Stimulated activated CD4-positive, alpha-beta T cell treated with anti-CD3 and anti-CD28 coated beads, Interleukin-2, amount 100 ng/mL, for 4 hours (primary cell): ENCODE measurements around the gene USP21.

Experiments used
- DNase-seq: peaks from one replicate; pipeline ENCODE4 v3.0.0-alpha.2; 2020; ENCODE audit warnings: low read depth

Gene USP21

DNA sequence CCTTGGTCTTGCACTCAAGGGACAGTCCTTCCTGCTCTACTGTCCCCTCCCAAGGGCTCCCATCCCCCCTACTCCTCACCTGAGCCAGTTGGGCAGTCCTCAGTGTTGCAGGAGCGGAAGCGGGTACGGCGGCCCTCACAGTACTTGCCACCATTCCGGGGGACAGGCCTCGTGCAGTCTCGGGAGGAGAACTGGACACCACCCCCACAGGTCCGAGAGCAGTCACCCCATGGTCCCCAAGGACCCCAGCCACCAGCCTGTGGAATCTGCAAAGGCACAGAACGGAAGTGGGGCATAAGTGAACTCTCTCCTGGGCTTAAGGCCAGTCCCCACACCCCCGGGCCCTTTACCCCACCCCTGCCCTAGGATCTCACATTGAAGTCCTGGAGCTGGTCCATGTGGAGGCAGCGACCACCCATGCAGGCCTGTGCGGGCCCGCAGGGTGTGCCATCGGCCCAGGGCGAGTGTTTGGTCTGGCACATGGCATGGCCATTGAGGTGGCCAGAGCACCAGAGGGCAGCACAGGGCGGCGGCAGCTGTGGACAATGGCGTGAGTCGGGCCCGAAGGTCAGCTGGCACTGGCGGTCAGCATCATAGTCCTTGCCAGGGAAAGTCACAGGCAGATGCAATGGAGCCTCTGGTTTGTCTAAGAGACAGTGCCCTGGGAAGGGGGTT lies 34.4 kb downstream of the USP21 start:
- DNase-seq, result no peak

GRCh38 chr1:161195171-161195570 lies 35.9 kb downstream of the USP21 start:
- DNase-seq, result no peak

DNA sequence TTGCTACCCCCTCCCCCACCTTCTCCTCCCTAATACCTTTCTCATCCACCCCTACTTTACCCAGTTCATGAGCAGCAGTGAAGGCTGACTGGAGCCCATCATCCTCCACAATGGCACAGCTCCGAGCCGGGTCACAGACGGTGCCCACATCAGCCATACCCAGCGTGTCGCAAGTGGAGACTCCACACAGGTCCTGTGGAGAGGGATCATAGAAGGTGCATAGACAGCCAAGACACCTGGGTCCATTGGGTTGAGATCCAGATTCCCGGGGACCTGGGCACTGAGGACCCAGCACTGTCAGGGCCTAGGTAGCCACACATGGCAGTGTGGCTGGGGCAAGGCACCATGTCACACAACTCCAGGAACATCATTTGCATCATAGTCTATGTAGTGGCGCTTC lies 36.8 kb downstream of the USP21 start:
- no peak for DNase-seq

GRCh38 chr1:161196521-161197451 lies 37.5 kb downstream of the USP21 start:
- DNase-seq, result no peak

GRCh38 chr1:161197560-161198193 lies 38.4 kb downstream of the USP21 start:
- no peak for DNase-seq

GRCh38 chr1:161198194-161198896 lies 39.0 kb downstream of the USP21 start:
- no peak for DNase-seq

GRCh38 chr1:161198897-161199431 lies 39.7 kb downstream of the USP21 start, which contains the start of gene ADAMTS4:
Gene ADAMTS4, minus strand, starts transcription at chr1:161199054. Its CDS starts 427 bp downstream, at chr1:161198627.
- no peak for DNase-seq

- no peak for DNase-seq
These were observed 40.3 kb downstream of the USP21 start for GRCh38 chr1:161199506-161200139.

GRCh38 chr1:161200421-161200991 lies 41.2 kb downstream of the USP21 start:
- DNase-seq, result no peak

GRCh38 chr1:161200992-161201835 lies 41.9 kb downstream of the USP21 start:
- DNase-seq, result no peak

DNA sequence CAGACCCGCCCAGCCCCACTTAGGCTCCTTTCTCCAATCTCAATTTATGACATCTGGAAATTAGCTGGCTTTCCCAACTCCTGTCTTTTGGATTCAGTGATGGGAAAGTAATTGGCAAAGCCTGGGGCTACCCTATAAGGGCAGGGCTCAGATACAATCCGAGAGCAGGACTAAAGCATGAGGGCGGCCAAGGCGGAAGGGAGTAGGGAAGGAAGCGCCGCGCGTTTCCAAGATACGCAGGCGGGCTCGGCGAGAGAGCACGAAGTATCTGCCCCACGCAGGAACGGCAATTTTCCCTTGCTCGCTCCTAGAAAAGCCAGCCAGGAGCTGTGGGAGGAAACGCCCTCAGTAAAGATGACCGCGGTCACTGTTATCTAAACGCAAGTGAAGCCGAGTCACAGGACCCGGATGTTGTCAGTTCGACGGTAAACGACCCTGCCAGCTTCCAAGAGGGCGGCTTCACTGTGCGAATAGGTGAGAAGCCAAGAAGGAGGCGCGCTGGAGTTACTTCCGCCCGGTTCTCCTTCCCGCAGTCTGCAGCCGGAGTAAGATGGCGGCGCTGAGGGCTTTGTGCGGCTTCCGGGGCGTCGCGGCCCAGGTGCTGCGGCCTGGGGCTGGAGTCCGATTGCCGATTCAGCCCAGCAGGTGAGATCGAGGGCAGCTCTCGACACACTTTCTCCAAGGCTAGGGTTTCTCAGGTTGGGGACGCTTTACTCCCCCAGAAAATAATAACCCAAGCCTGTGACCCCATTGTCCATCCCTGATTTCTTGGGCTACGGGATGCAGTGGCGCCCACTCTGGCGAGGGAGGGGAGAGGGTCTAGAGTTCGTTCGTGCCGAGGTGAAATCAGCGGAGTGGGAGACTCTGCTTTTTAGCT lies 42.8 kb downstream of the USP21 start, which contains the start of gene NDUFS2:
NDUFS2 (plus strand) TSS at position 532 of the 877 bp plus-strand sequence; CDS start at position 551, 19 bp downstream.
- peak; percentile 94 for DNase-seq

DNA sequence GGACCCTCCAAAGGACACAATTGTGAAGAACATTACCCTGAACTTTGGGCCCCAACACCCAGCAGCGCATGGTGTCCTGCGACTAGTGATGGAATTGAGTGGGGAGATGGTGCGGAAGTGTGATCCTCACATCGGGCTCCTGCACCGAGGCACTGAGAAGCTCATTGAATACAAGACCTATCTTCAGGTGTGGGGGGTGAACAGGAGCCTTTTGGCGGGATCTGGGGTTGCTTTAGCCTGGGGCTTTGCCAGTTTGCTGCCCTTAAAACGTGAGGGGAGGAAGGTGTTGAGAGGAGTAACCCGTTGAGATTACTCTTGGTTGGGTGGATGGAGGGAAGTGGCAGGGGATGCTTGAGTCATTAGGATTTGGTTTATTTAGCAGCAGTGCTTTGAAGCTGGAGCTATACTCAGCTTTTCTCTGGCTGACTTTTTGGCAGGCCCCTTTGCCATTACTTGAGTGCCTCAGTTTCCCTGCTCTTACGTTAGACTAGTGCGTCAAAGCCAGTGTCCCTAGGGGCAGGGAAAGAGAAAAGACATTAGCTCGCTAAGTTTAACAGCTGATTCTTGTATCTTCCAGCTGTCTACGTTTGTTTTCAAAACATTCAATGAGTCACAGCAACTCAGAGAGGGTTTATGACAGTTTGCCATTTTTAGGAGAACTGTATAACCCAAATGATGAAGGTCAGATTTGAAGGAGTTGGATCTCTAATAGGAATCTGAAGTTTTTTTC lies 47.3 kb downstream of the USP21 start:
- no peak for DNase-seq

DNA sequence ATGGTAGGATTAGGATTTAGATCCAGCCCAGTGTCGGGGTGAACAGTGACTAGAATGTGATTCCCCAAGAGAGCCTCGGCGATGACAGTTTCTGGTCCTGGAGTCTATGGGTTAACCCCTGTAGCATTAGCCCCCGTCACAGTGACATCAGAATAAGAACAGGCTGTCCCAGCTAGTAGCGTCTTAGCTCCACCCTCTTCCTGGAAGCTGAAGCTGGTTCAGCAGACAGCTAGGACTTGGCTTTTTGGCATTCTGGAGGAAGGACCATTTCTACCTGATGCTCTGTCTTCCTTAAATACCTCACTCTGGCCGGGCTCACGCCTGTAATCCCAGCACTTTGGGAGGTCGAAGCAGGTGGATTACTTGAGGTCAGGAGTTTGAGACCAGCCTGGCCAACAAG lies 47.9 kb downstream of the USP21 start:
- no peak for DNase-seq

DNA sequence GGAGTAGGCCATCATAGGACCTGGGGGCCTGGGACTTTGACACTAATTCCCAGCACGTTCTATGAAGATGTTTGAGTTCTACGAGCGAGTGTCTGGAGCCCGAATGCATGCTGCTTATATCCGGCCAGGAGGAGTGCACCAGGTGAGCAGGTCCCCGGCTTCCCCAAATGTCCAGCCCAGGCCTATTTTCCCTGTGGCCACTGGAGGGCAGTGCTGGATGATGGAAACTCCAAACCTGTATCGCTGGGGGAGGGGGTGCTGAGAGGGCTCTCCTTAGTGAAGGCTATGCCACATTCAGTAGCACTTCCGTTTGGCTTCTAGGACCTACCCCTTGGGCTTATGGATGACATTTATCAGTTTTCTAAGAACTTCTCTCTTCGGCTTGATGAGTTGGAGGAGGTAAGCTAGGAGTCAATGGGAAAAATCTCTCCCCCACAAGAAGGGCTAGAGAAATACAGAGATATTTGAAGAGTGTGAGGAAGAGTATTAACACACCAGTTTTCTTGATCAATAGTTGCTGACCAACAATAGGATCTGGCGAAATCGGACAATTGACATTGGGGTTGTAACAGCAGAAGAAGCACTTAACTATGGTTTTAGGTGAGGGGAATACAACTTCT lies 50.6 kb downstream of the USP21 start:
- DNase-seq, result peak; percentile 57

GRCh38 chr1:161214369-161214768 lies 55.1 kb downstream of the USP21 start:
- DNase-seq, result no peak

- no peak for DNase-seq
These were observed 55.8 kb downstream of the USP21 start, which contains the start of gene FCER1G for GRCh38 chr1:161215076-161215475. Gene FCER1G, plus strand, starts transcription at chr1:161215295. Its CDS starts 27 bp downstream, at chr1:161215322.
